ENCODE measurements around the gene TTLL6. TPM values are rescaled to one million over a fixed set of nuclear protein-coding genes. Genes with fewer than 3 reads are reported as not detected.

TTLL6 gene
- total RNA-seq, 1 experiment from 2014 or later, result 0.29 TPM

DNA sequence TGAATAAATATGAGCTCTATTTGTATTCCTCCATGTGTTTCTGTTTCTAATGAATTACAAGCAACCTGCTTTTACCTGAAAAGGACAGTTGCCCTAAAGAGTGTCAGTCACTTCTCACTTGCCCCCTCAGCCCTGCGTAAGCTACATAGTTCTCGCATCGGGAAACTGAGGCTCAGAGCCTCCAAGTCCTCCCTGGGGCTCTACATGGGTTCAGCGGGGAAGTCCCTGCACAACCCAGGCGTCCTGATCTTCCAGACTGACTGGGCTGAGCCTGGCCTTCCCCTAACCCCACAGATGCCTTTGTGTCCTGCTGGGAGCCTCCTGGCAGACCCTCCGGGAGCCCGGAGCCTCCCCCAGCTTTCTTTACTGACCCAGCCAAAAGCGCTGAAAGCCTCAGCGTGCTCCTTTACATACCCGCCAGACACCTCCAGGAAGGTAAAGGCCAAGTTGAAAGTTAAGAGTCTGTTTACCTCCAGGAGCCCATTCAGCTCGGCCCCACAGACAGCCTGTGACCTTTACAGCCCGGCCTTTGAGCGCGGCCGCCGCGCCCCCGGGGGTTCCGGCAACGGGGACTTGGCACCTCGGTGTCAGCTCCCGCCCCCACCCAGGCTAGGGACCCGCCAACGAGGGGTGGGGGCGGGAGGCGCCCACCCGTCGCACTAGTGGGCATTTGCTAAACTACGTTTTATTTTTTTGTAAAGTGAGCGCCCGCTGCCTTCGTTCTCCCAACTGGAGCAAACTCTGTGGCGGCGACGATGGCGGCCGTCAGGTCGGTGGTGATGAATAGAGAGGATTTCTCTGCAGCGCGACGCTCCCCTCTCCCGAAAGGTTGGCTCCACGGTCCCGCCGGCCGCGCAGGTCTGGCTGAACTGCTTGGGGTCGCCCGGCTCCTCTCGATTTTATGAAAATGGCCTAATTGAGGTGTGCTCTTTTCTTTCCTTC lies 84.1 kb downstream of the TTLL6 start:
- no peaks in the 10 kb centered on the region for H4K20me1 ChIP-seq (ENCODE audit: low read length)
- peak overlapping the region; percentile 89 for H2AFZ ChIP-seq (ENCODE audit: low read length)
- no peak for TF ChIP-seq EZH2phosphoT487 (IDR thresholded peaks at IDR 0.05; ENCODE audit: borderline replicate concordance, low read length)
- TF ChIP-seq EZH2 (IDR thresholded peaks at IDR 0.05; ENCODE audit: low read length, unreplicated experiment), result no peak
- TF ChIP-seq, protein P1, sequence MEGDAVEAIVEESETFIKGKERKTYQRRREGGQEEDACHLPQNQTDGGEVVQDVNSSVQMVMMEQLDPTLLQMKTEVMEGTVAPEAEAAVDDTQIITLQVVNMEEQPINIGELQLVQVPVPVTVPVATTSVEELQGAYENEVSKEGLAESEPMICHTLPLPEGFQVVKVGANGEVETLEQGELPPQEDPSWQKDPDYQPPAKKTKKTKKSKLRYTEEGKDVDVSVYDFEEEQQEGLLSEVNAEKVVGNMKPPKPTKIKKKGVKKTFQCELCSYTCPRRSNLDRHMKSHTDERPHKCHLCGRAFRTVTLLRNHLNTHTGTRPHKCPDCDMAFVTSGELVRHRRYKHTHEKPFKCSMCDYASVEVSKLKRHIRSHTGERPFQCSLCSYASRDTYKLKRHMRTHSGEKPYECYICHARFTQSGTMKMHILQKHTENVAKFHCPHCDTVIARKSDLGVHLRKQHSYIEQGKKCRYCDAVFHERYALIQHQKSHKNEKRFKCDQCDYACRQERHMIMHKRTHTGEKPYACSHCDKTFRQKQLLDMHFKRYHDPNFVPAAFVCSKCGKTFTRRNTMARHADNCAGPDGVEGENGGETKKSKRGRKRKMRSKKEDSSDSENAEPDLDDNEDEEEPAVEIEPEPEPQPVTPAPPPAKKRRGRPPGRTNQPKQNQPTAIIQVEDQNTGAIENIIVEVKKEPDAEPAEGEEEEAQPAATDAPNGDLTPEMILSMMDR (conservative IDR thresholded peaks at IDR 0.05; ENCODE audit: low read depth, low read length), result no peak
- peak overlapping the region; percentile 85 for H3K4me2 ChIP-seq (ENCODE audit: low read length)
- H3K4me3 ChIP-seq (ENCODE audit: low read length), result peak overlapping the region; percentile 65
- H3K27me3 ChIP-seq (ENCODE audit: low read length), result no peaks in the 10 kb centered on the region
- CTCF ChIA-PET, result interaction anchor here (1.4 to 1.6 kb wide), 3 partner anchors 9 to 61 kb away, joined by 3 to 5 read pairs (median 4); no protein-coding TSS in a partner anchor
- H3K27ac ChIP-seq (ENCODE audit: low read length), result peak overlapping the region; percentile 56
- no peaks in the 10 kb centered on the region for H3K9me3 ChIP-seq (ENCODE audit: low read length)
- POLR2A ChIA-PET (ENCODE audit: unreplicated experiment), result interaction anchor here (1.0 kb wide), 1 partner anchor 13 kb away, joined by 4 read pairs; no protein-coding TSS in a partner anchor
- peak overlapping the region; percentile 79 for H3K9ac ChIP-seq (ENCODE audit: low read length)
- peaks cover 69% of the 10 kb centered on the region for H3K4me1 ChIP-seq (ENCODE audit: insufficient read depth, low read length)
- peak; percentile 52 for DNase-seq
- intact Hi-C loops (cut with micrococcal nuclease), result loop anchor here (2.0 kb wide), 1 partner anchor 14 kb away; no protein-coding TSS in a partner anchor
- H3K79me2 ChIP-seq (ENCODE audit: low read length), result peaks cover 75% of the 10 kb centered on the region
- peaks cover 3% of the 10 kb centered on the region for H3F3A ChIP-seq (ENCODE audit: low read length, unreplicated experiment)
- ATAC-seq, result peak; percentile 1; the same call in 1 of the 2 replicates
- no peaks in the 10 kb centered on the region for H3K9me2 ChIP-seq (replicated peaks; ENCODE audit: low read length)
- no peaks in the 10 kb centered on the region for H3K36me3 ChIP-seq (ENCODE audit: low read depth, low read length)
- BruUV-seq (replicated peaks), result no TSS peak

DNA sequence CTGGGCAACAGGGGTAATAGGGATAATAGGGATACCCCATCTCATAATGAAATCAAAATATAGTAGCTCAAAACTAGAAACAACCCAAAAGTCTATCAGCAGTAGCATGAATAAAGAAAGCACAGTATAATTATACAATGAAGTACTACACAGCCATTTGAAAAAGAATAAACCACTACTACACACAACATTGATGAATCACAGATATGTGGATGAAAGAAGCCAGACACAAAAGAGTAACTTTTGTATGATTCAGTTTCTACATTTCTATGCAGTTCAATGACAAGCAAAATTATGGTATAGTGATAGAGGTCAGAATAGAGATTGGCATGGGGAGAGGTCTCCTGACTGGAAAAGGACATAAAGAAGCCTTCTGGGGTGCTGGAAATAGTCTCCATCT lies 85.7 kb downstream of the TTLL6 start:
- ChIA-PET CTCF (interaction anchor here (1.4 kb wide), 1 partner anchor 60 kb away, joined by 3 read pairs; no protein-coding TSS in a partner anchor), POLR2A (ENCODE audit: unreplicated experiment) (no interaction called here)
- no peak for ATAC-seq
- Histone ChIP-seq H3K9me2 (replicated peaks; ENCODE audit: low read length) (no peaks in the 10 kb centered on the region), H3K4me2 (ENCODE audit: low read length) (no peak overlapping the region), H3K4me1 (ENCODE audit: insufficient read depth, low read length) (peaks cover 68% of the 10 kb centered on the region), H3F3A (ENCODE audit: low read length, unreplicated experiment) (peaks cover 3% of the 10 kb centered on the region), H3K9me3 (ENCODE audit: low read length) (no peaks in the 10 kb centered on the region), H2AFZ (ENCODE audit: low read length) (no peak overlapping the region), H3K27me3 (ENCODE audit: low read length) (no peaks in the 10 kb centered on the region), H3K4me3 (ENCODE audit: low read length) (no peak overlapping the region), H3K36me3 (ENCODE audit: low read depth, low read length) (no peaks in the 10 kb centered on the region), H3K27ac (ENCODE audit: low read length) (no peak overlapping the region), H4K20me1 (ENCODE audit: low read length) (no peaks in the 10 kb centered on the region), H3K9ac (ENCODE audit: low read length) (no peak overlapping the region), H3K79me2 (ENCODE audit: low read length) (peaks cover 75% of the 10 kb centered on the region)
- no TSS peak for BruUV-seq (replicated peaks)
- no peak for TF ChIP-seq EZH2phosphoT487 (IDR thresholded peaks at IDR 0.05; ENCODE audit: borderline replicate concordance, low read length)
- TF ChIP-seq, protein P1 (conservative IDR thresholded peaks at IDR 0.05; ENCODE audit: low read depth, low read length), result no peak
- TF ChIP-seq EZH2 (IDR thresholded peaks at IDR 0.05; ENCODE audit: low read length, unreplicated experiment), result no peak
- DNase-seq, result peak; percentile 43
- intact Hi-C loops (cut with micrococcal nuclease), result no loop called here

DNA sequence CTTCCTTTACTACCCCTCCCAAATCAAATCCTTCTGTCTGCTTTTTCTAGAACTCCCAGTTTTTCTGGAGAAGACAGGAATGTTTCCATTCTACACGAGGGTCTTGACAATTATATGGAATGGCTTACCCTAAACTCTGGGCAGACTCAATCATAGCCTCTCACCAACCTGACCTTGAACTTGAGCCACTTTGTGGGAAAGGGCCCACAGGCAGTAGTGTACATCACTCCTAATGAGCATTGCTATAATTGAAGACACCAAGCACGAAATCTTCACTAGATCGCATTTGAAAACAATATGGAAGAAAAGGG lies 86.8 kb downstream of the TTLL6 start:
- Histone ChIP-seq H3K9me2 (replicated peaks; ENCODE audit: low read length) (no peaks in the 10 kb centered on the region), H4K20me1 (ENCODE audit: low read length) (no peaks in the 10 kb centered on the region), H3F3A (ENCODE audit: low read length, unreplicated experiment) (peaks cover 3% of the 10 kb centered on the region), H3K36me3 (ENCODE audit: low read depth, low read length) (no peaks in the 10 kb centered on the region), H3K4me3 (ENCODE audit: low read length) (no peak overlapping the region), H3K9ac (ENCODE audit: low read length) (no peak overlapping the region), H3K27ac (ENCODE audit: low read length) (peak overlapping the region; percentile 91), H3K4me1 (ENCODE audit: insufficient read depth, low read length) (peaks cover 68% of the 10 kb centered on the region), H3K27me3 (ENCODE audit: low read length) (no peaks in the 10 kb centered on the region), H3K4me2 (ENCODE audit: low read length) (peak overlapping the region; percentile 85), H3K9me3 (ENCODE audit: low read length) (no peaks in the 10 kb centered on the region), H2AFZ (ENCODE audit: low read length) (no peak overlapping the region), H3K79me2 (ENCODE audit: low read length) (peaks cover 75% of the 10 kb centered on the region)
- ATAC-seq (no peak), DNase-seq (no peak)
- ChIA-PET CTCF (no interaction called here), POLR2A (ENCODE audit: unreplicated experiment) (no interaction called here)
- no TSS peak for BruUV-seq (replicated peaks)
- TF ChIP-seq, protein P1 (conservative IDR thresholded peaks at IDR 0.05; ENCODE audit: low read depth, low read length), result no peak
- TF ChIP-seq EZH2 (IDR thresholded peaks at IDR 0.05; ENCODE audit: low read length, unreplicated experiment), result no peak
- TF ChIP-seq EZH2phosphoT487 (IDR thresholded peaks at IDR 0.05; ENCODE audit: borderline replicate concordance, low read length), result no peak
- intact Hi-C loops (cut with micrococcal nuclease), result no loop called here
